Smooth muscle cell (in vitro differentiated cells): ENCODE results near the gene TTC39B. TPM values are rescaled to one million over a fixed set of nuclear protein-coding genes. Genes with fewer than 3 reads are reported as not detected.

Source experiments
- DNase-seq: peaks from one replicate; lab custom pipeline; 2025; ENCODE audit not compliant: unreplicated experiment; lab: John Stamatoyannopoulos, UW
- H2AFZ ChIP-seq: fragments of 200-600 bp; sonication (generic); 2 replicates; pipeline ENCODE4 v1.6.0; 2016; ENCODE audit warnings: antibody characterized with exemption, low read depth, mild to moderate bottlenecking
- H3F3A ChIP-seq: fragments of 200-600 bp; sonication (generic); 2 replicates; pipeline ENCODE4 v1.6.0; 2017; ENCODE audit warnings: antibody characterized with exemption, low read depth
- H3K27ac ChIP-seq: fragments of 200-600 bp; sonication (generic); 2 replicates; pipeline ENCODE4 v1.5.1; 2016; ENCODE audit warnings: low read depth, mild to moderate bottlenecking
- H3K27me3 ChIP-seq: fragments of 200-600 bp; sonication (generic); 2 replicates; pipeline ENCODE4 v1.6.1; 2016; ENCODE audit warnings: low read depth, mild to moderate bottlenecking
- H3K36me3 ChIP-seq: fragments of 200-600 bp; sonication (generic); 2 replicates; pipeline ENCODE4 v1.5.1; 2016; ENCODE audit warnings: low read depth
- H3K4me1 ChIP-seq: fragments of 200-600 bp; sonication (generic); 2 replicates; pipeline ENCODE4 v1.5.1; 2016; ENCODE audit warnings: low read depth
- H3K4me2 ChIP-seq: fragments of 200-600 bp; sonication (generic); 2 replicates; pipeline ENCODE4 v1.6.0; 2016; ENCODE audit warnings: mild to moderate bottlenecking
- H3K4me3 ChIP-seq: fragments of 200-600 bp; sonication (generic); 2 replicates; pipeline ENCODE4 v1.5.1; 2016; ENCODE audit warnings: mild to moderate bottlenecking
- H3K79me2 ChIP-seq: fragments of 200-600 bp; sonication (generic); 2 replicates; pipeline ENCODE4 v1.6.0; 2016; ENCODE audit warnings: low read depth, mild to moderate bottlenecking
- H3K9ac ChIP-seq: fragments of 200-600 bp; sonication (generic); 2 replicates; pipeline ENCODE4 v1.6.0; 2016; ENCODE audit warnings: low read depth
- H3K9me3 ChIP-seq: fragments of 200-600 bp; sonication (generic); replicated peaks from 2 replicates; pipeline ENCODE4 v1.5.1; 2016; ENCODE audit warnings: low read depth
- H4K20me1 ChIP-seq: fragments of 200-600 bp; sonication (generic); 2 replicates; pipeline ENCODE4 v1.6.0; 2016; ENCODE audit warnings: low read depth
- WGBS: methylation state at CpG from one replicate; pipeline ENCODE4 v1.1.7; 2016; ENCODE audit warnings: low lambda C conversion rate; 5-methylcytosine and 5-hydroxymethylcytosine counted together
- polyA plus RNA-seq: library from polyadenylated mRNA; unstranded; fragments of >200 nt; fragmentation: Nextera tagmentation; extraction: Ambion mirVana; gene quantifications from 2 replicates; pipeline ENCODE4 v1.2.1, GENCODE V29; 2016
- total RNA-seq: library from RNA; depleted of rRNA; stranded (reverse); fragments of >200 nt; gene quantifications from 2 replicates; pipeline ENCODE4 v1.2.3, GENCODE V29; 2014
- TF ChIP-seq, protein P1 (sequence below): fragments of 200-600 bp; sonication (generic); IDR thresholded peaks from 2 replicates; pipeline ENCODE4 v1.5.1; 2017; ENCODE audit warnings: borderline replicate concordance, mild to moderate bottlenecking, antibody characterized with exemption; ENCODE audit not compliant: insufficient read depth, poor library complexity, severe bottlenecking

The TTC39B gene
- total and polyA plus RNA-seq, 2 experiments from 2014 or later = 3.8 to 13.3 TPM

DNA sequence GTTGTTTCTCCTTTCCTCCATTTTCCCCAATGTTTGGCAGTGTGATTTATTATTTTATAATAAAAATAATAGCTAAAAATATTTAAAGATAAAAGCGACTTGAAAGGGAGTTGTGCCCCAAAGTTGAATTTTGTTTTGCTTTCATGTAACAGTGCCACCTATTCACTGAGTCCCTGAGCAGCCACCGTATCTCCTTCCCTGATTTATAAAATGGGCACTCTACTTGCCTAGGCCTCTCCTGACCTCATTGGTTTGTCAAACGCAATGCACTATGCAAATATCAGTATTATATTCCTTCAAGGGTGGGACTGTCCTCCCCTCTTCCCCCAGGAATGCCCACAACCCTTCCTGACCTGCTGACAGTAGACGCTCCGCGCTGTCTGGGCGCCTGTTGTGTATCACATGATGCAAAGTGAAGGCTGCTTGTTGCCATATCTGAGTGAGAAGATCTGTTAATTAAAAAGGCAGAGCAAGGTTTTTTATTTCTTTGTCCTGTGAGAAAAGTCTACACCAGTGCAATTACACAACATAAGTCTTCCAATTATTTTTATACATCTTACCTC, 81.4 kb downstream of the TTC39B start:
- no peak overlapping the region for H3K4me3 ChIP-seq

DNA sequence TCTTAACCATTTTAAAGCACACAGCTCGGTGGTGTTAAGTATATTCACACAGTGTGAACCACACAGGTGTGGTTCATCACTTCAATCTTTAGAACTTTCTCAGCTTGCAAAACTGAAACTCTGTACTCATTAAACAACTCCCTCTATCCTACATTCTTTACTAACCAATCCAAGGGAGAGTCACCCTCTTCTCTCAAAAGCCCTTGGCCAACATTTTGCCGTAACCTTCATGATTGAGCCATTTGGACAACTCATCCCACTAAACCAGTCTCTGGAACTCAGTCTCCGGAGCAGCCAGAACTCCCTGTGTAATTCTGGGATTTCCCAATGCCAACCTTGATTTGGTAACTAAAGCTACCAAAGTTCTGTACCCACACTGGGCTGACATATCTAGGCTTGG, 84.7 kb downstream of the TTC39B start:
- Histone ChIP-seq H4K20me1 (no peaks in the 10 kb centered on the region), H3K4me3 (no peak overlapping the region), H3K4me1 (no peaks in the 10 kb centered on the region), H3K9me3 (no peaks in the 10 kb centered on the region), H3K27me3 (no peaks in the 10 kb centered on the region), H3K27ac (no peak overlapping the region), H3K79me2 (no peaks in the 10 kb centered on the region), H2AFZ (no peak overlapping the region), H3K36me3 (no peaks in the 10 kb centered on the region), H3K9ac (no peak overlapping the region), H3F3A (no peaks in the 10 kb centered on the region), H3K4me2 (no peak overlapping the region)
- no peak for DNase-seq
- WGBS = 98% methylated on average over 3 of the region's 3 CpGs
- TF ChIP-seq, protein P1, sequence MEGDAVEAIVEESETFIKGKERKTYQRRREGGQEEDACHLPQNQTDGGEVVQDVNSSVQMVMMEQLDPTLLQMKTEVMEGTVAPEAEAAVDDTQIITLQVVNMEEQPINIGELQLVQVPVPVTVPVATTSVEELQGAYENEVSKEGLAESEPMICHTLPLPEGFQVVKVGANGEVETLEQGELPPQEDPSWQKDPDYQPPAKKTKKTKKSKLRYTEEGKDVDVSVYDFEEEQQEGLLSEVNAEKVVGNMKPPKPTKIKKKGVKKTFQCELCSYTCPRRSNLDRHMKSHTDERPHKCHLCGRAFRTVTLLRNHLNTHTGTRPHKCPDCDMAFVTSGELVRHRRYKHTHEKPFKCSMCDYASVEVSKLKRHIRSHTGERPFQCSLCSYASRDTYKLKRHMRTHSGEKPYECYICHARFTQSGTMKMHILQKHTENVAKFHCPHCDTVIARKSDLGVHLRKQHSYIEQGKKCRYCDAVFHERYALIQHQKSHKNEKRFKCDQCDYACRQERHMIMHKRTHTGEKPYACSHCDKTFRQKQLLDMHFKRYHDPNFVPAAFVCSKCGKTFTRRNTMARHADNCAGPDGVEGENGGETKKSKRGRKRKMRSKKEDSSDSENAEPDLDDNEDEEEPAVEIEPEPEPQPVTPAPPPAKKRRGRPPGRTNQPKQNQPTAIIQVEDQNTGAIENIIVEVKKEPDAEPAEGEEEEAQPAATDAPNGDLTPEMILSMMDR = no peak

More for the DNA sequence above, 81.4 kb downstream of the TTC39B start:
- Histone ChIP-seq H3K9ac (no peak overlapping the region), H3K9me3 (no peaks in the 10 kb centered on the region), H3K36me3 (no peaks in the 10 kb centered on the region), H3K27me3 (no peaks in the 10 kb centered on the region), H3K27ac (no peak overlapping the region), H2AFZ (no peak overlapping the region), H3K4me1 (no peaks in the 10 kb centered on the region), H3K4me2 (no peak overlapping the region), H3K79me2 (no peaks in the 10 kb centered on the region), H3F3A (no peaks in the 10 kb centered on the region), H4K20me1 (no peaks in the 10 kb centered on the region)
- DNase-seq = no peak
- TF ChIP-seq, protein P1 = no peak
- WGBS = 93% methylated on average over 7 of the region's 7 CpGs

DNA sequence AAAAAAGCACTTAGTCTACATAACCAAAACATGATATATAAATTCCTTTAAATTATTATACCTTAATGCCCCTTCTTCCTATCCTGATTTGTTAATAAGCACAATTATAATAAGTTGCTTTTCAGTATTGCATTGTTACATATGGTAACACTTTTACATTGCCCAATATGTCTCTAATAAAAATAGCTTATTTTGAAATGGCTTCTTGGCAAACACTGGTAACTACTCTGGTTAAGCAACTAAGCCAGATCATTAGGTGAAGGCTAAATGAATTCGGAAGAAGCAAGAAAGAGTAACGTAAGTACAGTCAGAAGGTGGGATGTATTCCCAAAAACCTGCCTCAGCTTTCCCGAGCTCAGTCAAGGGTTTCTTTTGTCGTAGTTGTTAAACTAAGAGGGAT, 85.3 kb downstream of the TTC39B start:
- no peak overlapping the region for H3K4me2 ChIP-seq
- H3K79me2 ChIP-seq = no peaks in the 10 kb centered on the region
- no peaks in the 10 kb centered on the region for H4K20me1 ChIP-seq
- 86% methylated on average over 4 of the region's 4 CpGs for WGBS
- TF ChIP-seq, protein P1 = no peak
- no peak overlapping the region for H2AFZ ChIP-seq
- H3K36me3 ChIP-seq = no peaks in the 10 kb centered on the region
- no peaks in the 10 kb centered on the region for H3K27me3 ChIP-seq
- no peak overlapping the region for H3K27ac ChIP-seq
- H3K9ac ChIP-seq = no peak overlapping the region
- H3F3A ChIP-seq = no peaks in the 10 kb centered on the region
- no peak for DNase-seq
- no peak overlapping the region for H3K4me3 ChIP-seq
- no peaks in the 10 kb centered on the region for H3K4me1 ChIP-seq
- H3K9me3 ChIP-seq = no peaks in the 10 kb centered on the region

DNA sequence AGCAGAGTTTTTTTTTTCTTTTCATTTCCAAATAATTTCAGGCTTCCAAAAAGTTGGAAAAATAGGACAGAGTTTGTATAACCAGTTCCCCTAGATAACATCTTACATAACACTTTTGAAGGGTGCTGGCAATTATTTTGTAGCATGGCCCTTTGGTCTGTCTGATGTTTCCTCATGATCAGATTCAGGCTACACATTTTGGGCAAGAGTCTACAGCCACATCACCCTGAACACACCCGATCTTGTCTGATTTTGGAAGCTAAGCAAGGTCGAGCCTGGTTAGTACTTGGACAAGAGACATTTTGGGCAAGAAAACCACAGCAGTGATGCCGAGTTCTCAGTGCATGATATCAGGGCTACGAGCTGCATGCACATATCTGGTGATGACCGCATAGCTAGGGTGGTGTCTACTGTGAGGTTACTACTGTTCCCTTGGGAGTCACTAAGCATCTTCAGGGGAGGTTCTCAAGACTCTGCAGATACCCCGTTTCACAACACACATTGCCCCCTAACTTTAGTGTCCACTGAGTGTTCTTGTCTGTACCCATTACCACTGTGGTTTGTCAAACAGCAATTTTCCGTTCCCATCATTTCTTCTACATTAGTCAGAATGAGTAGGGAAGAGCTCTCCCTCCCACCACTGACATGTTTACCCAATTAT, 86.2 kb downstream of the TTC39B start:
- Histone ChIP-seq H3K36me3 (no peaks in the 10 kb centered on the region), H4K20me1 (no peaks in the 10 kb centered on the region), H2AFZ (no peak overlapping the region), H3K4me1 (no peaks in the 10 kb centered on the region), H3K27ac (no peak overlapping the region), H3K4me3 (no peak overlapping the region), H3K4me2 (no peak overlapping the region), H3K27me3 (no peaks in the 10 kb centered on the region), H3F3A (no peaks in the 10 kb centered on the region), H3K9ac (no peak overlapping the region), H3K79me2 (no peaks in the 10 kb centered on the region), H3K9me3 (no peaks in the 10 kb centered on the region)
- DNase-seq = no peak
- WGBS = 76% methylated on average over 7 of the region's 7 CpGs
- TF ChIP-seq, protein P1 = no peak
